22Rv1 (cell line): ENCODE results near the gene ABLIM2.

ENCODE experiments used
- H3K27ac ChIP-seq: fragments of 450-650 bp; 2 replicates; pipeline ENCODE4 v1.5.1; 2017
- ZFX ChIP-seq: fragments of 450-650 bp; IDR thresholded peaks from 2 replicates; pipeline ENCODE4 v1.6.1; 2017; ENCODE audit warnings: antibody characterized with exemption, borderline replicate concordance
- TF ChIP-seq, protein P1 (sequence below): fragments of 450-650 bp; IDR thresholded peaks from 2 replicates; pipeline ENCODE4 v1.5.1; 2017; ENCODE audit warnings: mild to moderate bottlenecking

ABLIM2 gene

GRCh38 chr4:8156617-8157016, 2.0 kb downstream of the ABLIM2 start:
- no peak overlapping the region for H3K27ac ChIP-seq
- no peak for TF ChIP-seq ZFX
- TF ChIP-seq, protein P1, sequence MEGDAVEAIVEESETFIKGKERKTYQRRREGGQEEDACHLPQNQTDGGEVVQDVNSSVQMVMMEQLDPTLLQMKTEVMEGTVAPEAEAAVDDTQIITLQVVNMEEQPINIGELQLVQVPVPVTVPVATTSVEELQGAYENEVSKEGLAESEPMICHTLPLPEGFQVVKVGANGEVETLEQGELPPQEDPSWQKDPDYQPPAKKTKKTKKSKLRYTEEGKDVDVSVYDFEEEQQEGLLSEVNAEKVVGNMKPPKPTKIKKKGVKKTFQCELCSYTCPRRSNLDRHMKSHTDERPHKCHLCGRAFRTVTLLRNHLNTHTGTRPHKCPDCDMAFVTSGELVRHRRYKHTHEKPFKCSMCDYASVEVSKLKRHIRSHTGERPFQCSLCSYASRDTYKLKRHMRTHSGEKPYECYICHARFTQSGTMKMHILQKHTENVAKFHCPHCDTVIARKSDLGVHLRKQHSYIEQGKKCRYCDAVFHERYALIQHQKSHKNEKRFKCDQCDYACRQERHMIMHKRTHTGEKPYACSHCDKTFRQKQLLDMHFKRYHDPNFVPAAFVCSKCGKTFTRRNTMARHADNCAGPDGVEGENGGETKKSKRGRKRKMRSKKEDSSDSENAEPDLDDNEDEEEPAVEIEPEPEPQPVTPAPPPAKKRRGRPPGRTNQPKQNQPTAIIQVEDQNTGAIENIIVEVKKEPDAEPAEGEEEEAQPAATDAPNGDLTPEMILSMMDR, result no peak

- TF ChIP-seq, protein P1, result no peak
- no peak for TF ChIP-seq ZFX
- no peak overlapping the region for H3K27ac ChIP-seq
Observed at GRCh38 chr4:8155660-8156421, 2.8 kb downstream of the ABLIM2 start.

DNA sequence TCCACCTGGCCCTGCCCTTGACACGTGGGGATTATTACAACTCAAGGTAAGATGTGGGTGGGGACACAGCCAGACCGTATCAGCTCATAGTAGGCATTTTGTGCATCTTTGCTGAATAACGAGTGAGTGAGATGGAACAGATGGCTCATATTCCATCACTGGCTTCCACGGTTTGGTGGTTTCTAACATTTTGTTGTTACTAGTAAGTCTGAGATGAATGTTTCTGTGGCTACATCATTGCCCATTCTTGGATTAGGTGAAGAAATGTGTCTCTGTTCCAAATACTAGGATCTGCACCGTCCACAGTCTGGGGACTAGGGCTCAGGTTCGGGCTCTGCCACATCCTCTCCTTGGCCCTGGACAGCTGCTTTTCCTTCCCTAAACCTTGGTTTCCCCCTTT, 3.6 kb downstream of the ABLIM2 start:
- no peak overlapping the region for H3K27ac ChIP-seq
- no peak for TF ChIP-seq ZFX
- TF ChIP-seq, protein P1, result no peak

GRCh38 chr4:8153441-8153840, 5.2 kb downstream of the ABLIM2 start:
- no peak overlapping the region for H3K27ac ChIP-seq
- TF ChIP-seq ZFX, result no peak
- TF ChIP-seq, protein P1, result no peak

DNA sequence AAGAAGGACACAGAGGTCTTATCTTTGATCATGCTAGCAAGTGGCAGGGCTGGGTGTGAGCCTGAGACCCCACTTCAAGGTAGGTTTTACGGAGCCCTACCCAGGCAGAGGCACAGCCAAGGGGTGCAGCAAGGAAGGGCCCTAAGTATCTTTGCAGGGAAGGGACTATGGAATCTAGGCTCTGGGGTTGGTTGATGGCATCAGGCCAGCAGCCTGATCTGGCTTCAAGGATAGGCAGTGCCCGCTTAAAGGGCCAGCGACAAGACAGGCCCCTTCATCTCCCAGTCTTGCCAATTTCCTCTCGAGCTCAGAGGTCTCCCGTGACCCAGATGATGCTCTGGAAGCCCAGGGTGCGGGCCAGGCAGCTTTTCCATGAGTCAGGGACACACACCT, 5.8 kb downstream of the ABLIM2 start:
- TF ChIP-seq, protein P1, result no peak
- TF ChIP-seq ZFX, result no peak
- no peak overlapping the region for H3K27ac ChIP-seq

DNA sequence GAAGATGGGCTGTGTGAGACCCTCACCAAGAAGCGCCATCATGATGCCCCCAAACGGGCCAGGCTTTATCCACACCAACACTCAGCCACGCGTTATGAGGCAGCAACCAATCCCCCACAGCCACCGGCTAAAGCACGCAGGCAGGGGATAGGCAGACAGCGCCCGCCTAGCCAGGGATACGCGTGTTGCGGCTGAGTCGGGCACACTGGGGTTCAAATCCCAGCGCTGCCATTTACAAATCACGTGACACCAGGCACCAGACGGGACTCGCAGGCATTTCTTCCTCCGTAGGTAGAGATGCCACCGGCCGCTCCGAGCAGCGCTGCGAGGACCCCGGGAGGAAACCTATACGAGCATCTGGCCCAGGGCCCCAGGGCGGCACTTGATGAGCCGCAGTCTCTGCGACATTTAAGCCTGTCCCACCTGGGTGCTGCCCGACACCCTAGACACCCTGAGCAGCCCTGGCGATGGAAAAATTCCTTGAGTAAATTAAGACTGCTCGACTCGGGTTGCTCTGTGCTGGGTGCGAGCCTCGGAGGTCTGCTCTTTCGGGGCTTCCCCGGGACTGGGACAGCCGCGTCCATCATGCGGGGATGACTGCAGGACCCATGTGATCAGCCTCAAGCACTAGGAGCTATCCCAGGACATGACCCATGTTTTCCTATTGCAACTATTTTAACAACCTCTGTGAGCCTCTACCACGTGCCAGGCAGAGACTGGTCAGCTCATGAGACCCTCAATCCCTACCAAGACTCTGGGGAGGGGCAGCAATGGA, 6.3 kb downstream of the ABLIM2 start:
- no peak overlapping the region for H3K27ac ChIP-seq
- TF ChIP-seq, protein P1, result no peak
- TF ChIP-seq ZFX, result no peak

GRCh38 chr4:8151165-8151650, 7.4 kb downstream of the ABLIM2 start:
- TF ChIP-seq, protein P1, result no peak
- TF ChIP-seq ZFX, result no peak
- H3K27ac ChIP-seq, result no peak overlapping the region
